Fibroblast of lung (primary cell): ENCODE results near the gene SLC22A12.

Experiments used
- CTCF ChIP-seq, 2 donors: IDR thresholded peaks in 1 of 2; conservative IDR thresholded peaks in 1 of 2; 1 replicate in 1 of 2; 2 replicates in 1 of 2; pipeline ENCODE4 v1.5.1; 2011 to 2012; ENCODE audit warnings: low read length in 2 of 2, control low read depth in 1 of 2, inconsistent platforms in 1 of 2, low read depth in 1 of 2, mild to moderate bottlenecking in 1 of 2
- EZH2 ChIP-seq: IDR thresholded peaks from 2 replicates; pipeline ENCODE4 v1.5.1; 2012; ENCODE audit warnings: low read length, control low read depth, mild to moderate bottlenecking; ENCODE audit errors: missing control alignments

- TF ChIP-seq EZH2 (no peak), CTCF (conservative IDR thresholded peaks at IDR 0.05 in 1 of 2, IDR thresholded peaks at IDR 0.05 in 1 of 2; ENCODE audit: low read depth in 1 of 2, low read length in 2 of 2) (no peak)
These were observed 23.8 kb upstream of the SLC22A12 start for GRCh38 chr11:64566915-64567891.
